ENCODE measurements around the gene IFT81.

Gene IFT81

DNA sequence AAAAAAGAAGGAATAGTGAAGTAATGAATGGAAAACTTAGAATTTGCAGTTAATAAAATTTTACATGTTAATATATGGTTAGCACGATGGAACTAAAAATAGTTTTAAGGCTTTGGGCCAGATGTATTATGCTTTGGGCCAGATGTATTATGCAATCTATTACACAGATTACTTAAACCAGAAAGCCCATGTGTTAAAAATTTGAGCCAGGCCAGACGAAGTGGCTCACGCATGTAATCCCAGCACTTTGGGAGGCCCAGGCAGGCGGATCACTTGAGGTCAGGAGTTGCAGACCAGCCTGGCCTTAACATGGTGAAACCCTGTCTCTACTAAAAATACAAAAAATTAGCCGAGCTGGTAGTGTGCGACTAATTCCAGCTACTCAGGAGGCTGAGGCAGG is 17.2 kb downstream of the IFT81 start:
- no peaks in the 10 kb centered on the region for H3F3A ChIP-seq (ENCODE audit: insufficient read depth)
- H4K20me1 ChIP-seq (ENCODE audit: low read depth, low read length) = no peaks in the 10 kb centered on the region
- no peaks in the 10 kb centered on the region for H3K36me3 ChIP-seq (ENCODE audit: low read length)
- H3K27me3 ChIP-seq (ENCODE audit: low read length) = no peaks in the 10 kb centered on the region
- H3K9me3 ChIP-seq (ENCODE audit: insufficient read depth, low read length) = no peaks in the 10 kb centered on the region
- no peak overlapping the region for H3K4me3 ChIP-seq (ENCODE audit: insufficient read depth, low read length, poor library complexity, severe bottlenecking)
- no peak overlapping the region for H2AFZ ChIP-seq (ENCODE audit: low read depth, low read length, severe bottlenecking)
- H3K27ac ChIP-seq (ENCODE audit: low read depth, low read length) = no peak overlapping the region
- H3K79me2 ChIP-seq (ENCODE audit: insufficient read depth, low read length) = no peaks in the 10 kb centered on the region
- no peaks in the 10 kb centered on the region for H3K9me2 ChIP-seq (replicated peaks; ENCODE audit: insufficient read depth, low read length)
- TF ChIP-seq EZH2phosphoT487 (conservative IDR thresholded peaks at IDR 0.05; ENCODE audit: low read length) = no peak
- no peak overlapping the region for H3K4me2 ChIP-seq (ENCODE audit: low read depth, low read length, poor library complexity, severe bottlenecking)
- no peak overlapping the region for H3K9ac ChIP-seq (ENCODE audit: low read length)

DNA sequence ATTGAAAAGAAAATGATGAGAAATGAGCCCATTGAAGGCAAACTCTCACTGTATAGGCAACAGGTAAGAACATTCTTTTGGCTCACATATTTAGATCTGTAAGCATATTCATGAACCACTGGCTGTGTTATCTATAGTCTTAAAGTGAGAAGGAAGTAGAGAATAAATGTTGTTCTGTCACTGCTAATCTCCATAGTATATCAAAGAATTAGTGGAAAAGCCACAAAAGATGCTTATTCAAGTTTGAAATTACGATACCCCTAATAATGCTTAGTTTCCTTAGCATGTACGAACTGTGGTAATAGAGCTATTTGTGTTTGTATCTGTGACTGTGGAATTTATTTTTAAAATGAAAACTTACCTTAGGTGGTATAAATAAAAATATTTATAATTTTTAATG is 22.8 kb downstream of the IFT81 start:
- Histone ChIP-seq H4K20me1 (ENCODE audit: low read depth, low read length) (no peaks in the 10 kb centered on the region), H3K9me3 (ENCODE audit: insufficient read depth, low read length) (no peaks in the 10 kb centered on the region), H3F3A (ENCODE audit: insufficient read depth) (no peaks in the 10 kb centered on the region), H3K4me3 (ENCODE audit: insufficient read depth, low read length, poor library complexity, severe bottlenecking) (no peak overlapping the region), H3K9ac (ENCODE audit: low read length) (no peak overlapping the region), H3K4me2 (ENCODE audit: low read depth, low read length, poor library complexity, severe bottlenecking) (no peak overlapping the region), H3K79me2 (ENCODE audit: insufficient read depth, low read length) (no peaks in the 10 kb centered on the region), H3K36me3 (ENCODE audit: low read length) (no peaks in the 10 kb centered on the region), H3K9me2 (replicated peaks; ENCODE audit: insufficient read depth, low read length) (no peaks in the 10 kb centered on the region), H3K27me3 (ENCODE audit: low read length) (no peaks in the 10 kb centered on the region), H3K27ac (ENCODE audit: low read depth, low read length) (no peak overlapping the region), H2AFZ (ENCODE audit: low read depth, low read length, severe bottlenecking) (no peak overlapping the region)
- TF ChIP-seq EZH2phosphoT487 (conservative IDR thresholded peaks at IDR 0.05; ENCODE audit: low read length) = no peak
- TF ChIP-seq, protein P1, sequence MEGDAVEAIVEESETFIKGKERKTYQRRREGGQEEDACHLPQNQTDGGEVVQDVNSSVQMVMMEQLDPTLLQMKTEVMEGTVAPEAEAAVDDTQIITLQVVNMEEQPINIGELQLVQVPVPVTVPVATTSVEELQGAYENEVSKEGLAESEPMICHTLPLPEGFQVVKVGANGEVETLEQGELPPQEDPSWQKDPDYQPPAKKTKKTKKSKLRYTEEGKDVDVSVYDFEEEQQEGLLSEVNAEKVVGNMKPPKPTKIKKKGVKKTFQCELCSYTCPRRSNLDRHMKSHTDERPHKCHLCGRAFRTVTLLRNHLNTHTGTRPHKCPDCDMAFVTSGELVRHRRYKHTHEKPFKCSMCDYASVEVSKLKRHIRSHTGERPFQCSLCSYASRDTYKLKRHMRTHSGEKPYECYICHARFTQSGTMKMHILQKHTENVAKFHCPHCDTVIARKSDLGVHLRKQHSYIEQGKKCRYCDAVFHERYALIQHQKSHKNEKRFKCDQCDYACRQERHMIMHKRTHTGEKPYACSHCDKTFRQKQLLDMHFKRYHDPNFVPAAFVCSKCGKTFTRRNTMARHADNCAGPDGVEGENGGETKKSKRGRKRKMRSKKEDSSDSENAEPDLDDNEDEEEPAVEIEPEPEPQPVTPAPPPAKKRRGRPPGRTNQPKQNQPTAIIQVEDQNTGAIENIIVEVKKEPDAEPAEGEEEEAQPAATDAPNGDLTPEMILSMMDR (IDR thresholded peaks at IDR 0.05; ENCODE audit: insufficient read depth, low read length, poor library complexity, severe bottlenecking) = no peak

DNA sequence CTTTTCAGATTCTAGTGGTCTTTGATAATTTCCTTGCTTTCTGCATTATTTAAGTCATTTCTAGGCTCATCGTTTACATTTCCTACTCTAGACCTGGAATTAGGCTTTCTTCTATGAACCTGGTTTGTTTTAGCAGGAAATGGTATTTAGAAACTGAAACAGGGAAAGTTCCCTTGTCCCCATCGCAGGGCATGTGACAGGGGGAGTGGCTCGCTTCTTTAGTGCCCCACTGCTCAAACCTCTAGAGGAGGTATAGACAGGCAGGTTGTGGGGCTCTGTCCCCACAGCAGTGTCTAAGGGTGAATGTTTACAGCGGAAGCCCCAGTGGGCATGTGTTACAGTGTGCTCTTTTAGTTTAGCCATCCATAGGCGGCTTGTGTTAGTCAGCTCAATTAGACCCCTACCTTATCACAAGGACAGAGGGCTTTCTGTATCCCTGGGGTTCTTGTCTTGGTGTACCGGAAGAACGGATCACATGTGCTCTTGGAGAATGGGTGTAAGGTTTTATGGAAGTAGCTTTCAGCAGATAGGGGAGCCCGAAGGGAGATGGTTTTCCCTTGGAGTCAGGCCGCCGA is 25.0 kb downstream of the IFT81 start:
- H3K27me3 ChIP-seq (ENCODE audit: low read length) = no peaks in the 10 kb centered on the region
- TF ChIP-seq, protein P1 (IDR thresholded peaks at IDR 0.05; ENCODE audit: insufficient read depth, low read length, poor library complexity, severe bottlenecking) = no peak
- no peak for TF ChIP-seq EZH2phosphoT487 (conservative IDR thresholded peaks at IDR 0.05; ENCODE audit: low read length)
- no peaks in the 10 kb centered on the region for H3K9me3 ChIP-seq (ENCODE audit: insufficient read depth, low read length)

DNA sequence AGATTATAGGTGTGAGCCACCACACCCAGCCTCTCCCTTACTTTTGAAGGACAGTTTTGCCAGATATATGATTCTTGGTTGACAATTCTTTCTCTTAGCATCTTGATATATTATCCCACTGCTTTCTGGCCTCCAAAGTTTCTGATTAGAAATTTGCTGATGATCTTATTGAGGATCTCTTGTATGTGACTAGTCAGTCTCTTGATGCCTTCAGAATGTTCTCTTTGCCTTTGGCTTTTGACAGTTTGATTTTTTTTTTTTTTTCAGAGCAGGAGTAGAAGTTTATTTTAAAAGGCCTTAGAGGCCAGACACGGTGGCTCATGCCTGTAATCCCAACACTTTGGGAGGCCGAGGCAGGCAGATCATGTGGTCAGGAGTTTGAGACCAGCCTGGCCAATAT is 32.6 kb downstream of the IFT81 start:
- Histone ChIP-seq H3K27me3 (ENCODE audit: low read length) (no peaks in the 10 kb centered on the region), H3K9me3 (ENCODE audit: insufficient read depth, low read length) (no peaks in the 10 kb centered on the region; the same call in 1 of the 2 replicates), H3F3A (ENCODE audit: insufficient read depth) (no peaks in the 10 kb centered on the region), H3K4me3 (ENCODE audit: insufficient read depth, low read length, poor library complexity, severe bottlenecking) (no peak overlapping the region), H3K27ac (ENCODE audit: low read depth, low read length) (no peak overlapping the region), H3K36me3 (ENCODE audit: low read length) (peaks cover 2% of the 10 kb centered on the region; the same call in 1 of the 2 replicates), H3K9me2 (replicated peaks; ENCODE audit: insufficient read depth, low read length) (no peaks in the 10 kb centered on the region), H2AFZ (ENCODE audit: low read depth, low read length, severe bottlenecking) (no peak overlapping the region), H3K79me2 (ENCODE audit: insufficient read depth, low read length) (no peaks in the 10 kb centered on the region), H3K4me2 (ENCODE audit: low read depth, low read length, poor library complexity, severe bottlenecking) (no peak overlapping the region), H4K20me1 (ENCODE audit: low read depth, low read length) (no peaks in the 10 kb centered on the region), H3K9ac (ENCODE audit: low read length) (no peak overlapping the region)
- no peak for TF ChIP-seq EZH2phosphoT487 (conservative IDR thresholded peaks at IDR 0.05; ENCODE audit: low read length)
- TF ChIP-seq, protein P1 (IDR thresholded peaks at IDR 0.05; ENCODE audit: insufficient read depth, low read length, poor library complexity, severe bottlenecking) = no peak

More for the DNA sequence above, 25.0 kb downstream of the IFT81 start:
- no peak overlapping the region for H3K9ac ChIP-seq (ENCODE audit: low read length)
- H3K9me2 ChIP-seq (replicated peaks; ENCODE audit: insufficient read depth, low read length) = no peaks in the 10 kb centered on the region
- no peaks in the 10 kb centered on the region for H3F3A ChIP-seq (ENCODE audit: insufficient read depth)
- H3K4me2 ChIP-seq (ENCODE audit: low read depth, low read length, poor library complexity, severe bottlenecking) = no peak overlapping the region
- no peak overlapping the region for H2AFZ ChIP-seq (ENCODE audit: low read depth, low read length, severe bottlenecking)
- no peak overlapping the region for H3K4me3 ChIP-seq (ENCODE audit: insufficient read depth, low read length, poor library complexity, severe bottlenecking)
- H3K79me2 ChIP-seq (ENCODE audit: insufficient read depth, low read length) = no peaks in the 10 kb centered on the region
- no peaks in the 10 kb centered on the region for H4K20me1 ChIP-seq (ENCODE audit: low read depth, low read length)
- H3K27ac ChIP-seq (ENCODE audit: low read depth, low read length) = no peak overlapping the region
- H3K36me3 ChIP-seq (ENCODE audit: low read length) = no peaks in the 10 kb centered on the region
